ENCODE data around the gene SEC61A2. TPM values are rescaled to one million over a fixed set of nuclear protein-coding genes. Genes with fewer than 3 reads are reported as not detected.

Gene SEC61A2
- total and polyA plus RNA-seq, 2 donors (not counting 3 experiments of a cell fraction or from before 2014, with no cell fraction given): 7.3 to 7.5 TPM

- Histone ChIP-seq H3K9me1 (replicated peaks; ENCODE audit: control insufficient read depth, extremely low read depth, insufficient read depth, low read length) (no peaks in the 10 kb centered on the region), H3K9me3 (replicated peaks; ENCODE audit: control insufficient read depth, insufficient read depth, low read length) (no peaks in the 10 kb centered on the region), H3K4me3 (replicated peaks in 1 of 3; ENCODE audit: insufficient read depth in 1 of 3, low read depth in 1 of 3, low read length in 3 of 3) (no peak overlapping the region), H3K27ac (ENCODE audit: insufficient read depth, low read depth, low read length) (no peak overlapping the region), H3K79me2 (ENCODE audit: control insufficient read depth, insufficient read depth, low read length) (no peaks in the 10 kb centered on the region), H3K4me1 (ENCODE audit: control insufficient read depth, extremely low read depth, insufficient read depth, low read length) (no peaks in the 10 kb centered on the region), H3K9ac (replicated peaks; ENCODE audit: extremely low read depth, insufficient read depth, low read length) (no peak overlapping the region), H3K27me3 (ENCODE audit: control insufficient read depth in 2 of 2, insufficient read depth in 2 of 2, low read length in 2 of 2) (no peaks in the 10 kb centered on the region), H4K20me1 (replicated peaks; ENCODE audit: control insufficient read depth, extremely low read depth, insufficient read depth, low read length) (no peaks in the 10 kb centered on the region), H2AFZ (ENCODE audit: low read depth, low read length) (no peak overlapping the region), H3K4me2 (ENCODE audit: insufficient read depth, low read length) (no peak overlapping the region), H3K36me3 (ENCODE audit: control insufficient read depth in 2 of 2, extremely low read depth in 1 of 2, insufficient read depth in 2 of 2, low read length in 2 of 2) (peaks cover 0 to 11% of the 10 kb centered on the region in 2 experiments)
- DNase-seq (ENCODE audit: low read depth, low spot score) (no peak), FAIRE-seq (no peak)
- ChIA-PET POLR2A (no interaction called here), CTCF (interaction anchor here (1.1 kb wide), 1 partner anchor 117 kb away, joined by 3 read pairs; no protein-coding TSS in a partner anchor)
- TF ChIP-seq FOS (IDR thresholded peaks at IDR 0.05; ENCODE audit: borderline replicate concordance, insufficient read depth, low read length) (no peak), POLR2AphosphoS5 (IDR thresholded peaks at IDR 0.05; ENCODE audit: insufficient read depth, low read depth, low read length) (no peak), CTCF (IDR thresholded peaks at IDR 0.05; ENCODE audit: extremely low read depth in 1 of 2, insufficient read depth in 1 of 2, low read depth in 1 of 2, low read length in 2 of 2) (no peak), MAX (IDR thresholded peaks at IDR 0.05; ENCODE audit: insufficient read depth, insufficient read length) (no peak), MYC (IDR thresholded peaks at IDR 0.05; ENCODE audit: low read depth, low read length) (no peak), JUN (IDR thresholded peaks at IDR 0.05; ENCODE audit: borderline replicate concordance, insufficient read depth, insufficient read length, low read depth) (no peak), EZH2 (IDR thresholded peaks at IDR 0.05; ENCODE audit: borderline replicate concordance, low read depth, low read length, severe bottlenecking) (no peak), POLR2A (IDR thresholded peaks at IDR 0.05; ENCODE audit: low read depth, low read length) (no peak), GATA2 (IDR thresholded peaks at IDR 0.05; ENCODE audit: insufficient read depth, insufficient read length, low read depth, low read length) (no peak)
- dilution Hi-C loops (cut with MboI; ENCODE audit: extremely low pct_ligation_motif_present, low sequenced_read_pairs): no loop called here
- no TSS peak for BruUV-seq (replicated peaks)
- intact Hi-C loops (cut with micrococcal nuclease): no loop called here
These were observed 25.7 kb upstream of the SEC61A2 start for GRCh38 chr10:12103802-12104201.

All from endothelial cell of umbilical vein (primary cell).